ENCODE measurements around the gene ABHD3. TPM values are rescaled to one million over a fixed set of nuclear protein-coding genes. Genes with fewer than 3 reads are reported as not detected.
A peak's percentile ranks its signal among the peaks of the same experiment; 100 is the strongest.
"Not testable (repeated sequence)": the region's sequence is repeated elsewhere in the genome, so short reads cannot be mapped to it uniquely, and the experiment has no call there.

Gene ABHD3
- total RNA-seq, 2 experiments from 2014 or later = 14.3 to 14.5 TPM

- no peak overlapping the region for H3K27ac Mint-ChIP-seq
- H3K4me1 Mint-ChIP-seq (ENCODE audit: low read depth) = peaks cover 21% of the 10 kb centered on the region
- no peaks in the 10 kb centered on the region for H3K9me3 Mint-ChIP-seq
- no peaks in the 10 kb centered on the region for H3K27me3 Mint-ChIP-seq (ENCODE audit: low read depth)
- no peak for DNase-seq
- peaks cover 24% of the 10 kb centered on the region for H3K36me3 Mint-ChIP-seq (ENCODE audit: low read depth)
- intact Hi-C loops (cut with micrococcal nuclease) = no loop called here
- CTCF ChIA-PET = interaction anchor here (0.6 to 1.2 kb wide), 3 partner anchors 10 to 95 kb away, joined by 3 to 5 read pairs (median 4); no protein-coding TSS in a partner anchor
- no peak overlapping the region for H3K4me3 Mint-ChIP-seq
Measured at GRCh38 chr18:21701621-21702020, 3.0 kb downstream of the ABHD3 start.

GRCh38 chr18:21700528-21701075 lies 4.0 kb downstream of the ABHD3 start:
- peaks cover 26% of the 10 kb centered on the region for H3K36me3 Mint-ChIP-seq (ENCODE audit: low read depth)
- H3K4me1 Mint-ChIP-seq (ENCODE audit: low read depth) = peaks cover 17% of the 10 kb centered on the region
- no peaks in the 10 kb centered on the region for H3K27me3 Mint-ChIP-seq (ENCODE audit: low read depth)
- no peaks in the 10 kb centered on the region for H3K9me3 Mint-ChIP-seq
- no peak for DNase-seq
- no peak overlapping the region for H3K4me3 Mint-ChIP-seq
- CTCF ChIA-PET = no interaction called here
- H3K27ac Mint-ChIP-seq = no peak overlapping the region
- intact Hi-C loops (cut with micrococcal nuclease) = no loop called here

GRCh38 chr18:21693322-21693721 lies 11.3 kb downstream of the ABHD3 start:
- H3K27me3 Mint-ChIP-seq (ENCODE audit: low read depth) = no peaks in the 10 kb centered on the region
- peaks cover 7% of the 10 kb centered on the region for H3K4me1 Mint-ChIP-seq (ENCODE audit: low read depth)
- intact Hi-C loops (cut with micrococcal nuclease) = no loop called here
- CTCF ChIA-PET = interaction anchor here (0.6 kb wide), 1 partner anchor 83 kb away, joined by 5 read pairs; no protein-coding TSS in a partner anchor
- H3K9me3 Mint-ChIP-seq = peaks cover 7% of the 10 kb centered on the region
- no peak overlapping the region for H3K27ac Mint-ChIP-seq
- DNase-seq = no peak
- no peak overlapping the region for H3K4me3 Mint-ChIP-seq
- peaks cover 58% of the 10 kb centered on the region for H3K36me3 Mint-ChIP-seq (ENCODE audit: low read depth)

- Mint-ChIP-seq H3K4me1 (ENCODE audit: low read depth) (peaks cover 20% of the 10 kb centered on the region), H3K36me3 (ENCODE audit: low read depth) (peaks cover 44% of the 10 kb centered on the region), H3K4me3 (no peak overlapping the region), H3K9me3 (peaks cover 7% of the 10 kb centered on the region), H3K27ac (no peak overlapping the region), H3K27me3 (ENCODE audit: low read depth) (no peaks in the 10 kb centered on the region)
- no peak for DNase-seq
- intact Hi-C loops (cut with micrococcal nuclease) = loop anchor here (10.0 kb wide), 1 partner anchor 575 kb away; the partner anchor contains the start of gene ROCK1
- CTCF ChIA-PET = no interaction called here
Measured at GRCh38 chr18:21689736-21690135, 14.8 kb downstream of the ABHD3 start.

- H3K27me3 Mint-ChIP-seq (ENCODE audit: low read depth) = no peaks in the 10 kb centered on the region
- intact Hi-C loops (cut with micrococcal nuclease) = loop anchor here (10.0 kb wide), 1 partner anchor 572 kb away; the partner anchor contains the start of gene ROCK1
- peaks cover 26% of the 10 kb centered on the region for H3K4me1 Mint-ChIP-seq (ENCODE audit: low read depth)
- H3K36me3 Mint-ChIP-seq (ENCODE audit: low read depth) = peaks cover 27% of the 10 kb centered on the region
- H3K27ac Mint-ChIP-seq = no peak overlapping the region
- CTCF ChIA-PET = interaction anchor here (0.6 to 0.7 kb wide), 3 partner anchors 12 to 239 kb away, joined by 3 to 4 read pairs (median 3); no protein-coding TSS in a partner anchor
- H3K9me3 Mint-ChIP-seq = peaks cover 7% of the 10 kb centered on the region
- no peak for DNase-seq
- H3K4me3 Mint-ChIP-seq = no peak overlapping the region
Measured at GRCh38 chr18:21686282-21687105, 18.1 kb downstream of the ABHD3 start.

- Mint-ChIP-seq H3K36me3 (ENCODE audit: low read depth) (peaks cover 20% of the 10 kb centered on the region), H3K4me1 (ENCODE audit: low read depth) (peaks cover 26% of the 10 kb centered on the region)
- CTCF ChIA-PET = interaction anchor here (0.6 kb wide), 2 partner anchors 66 to 238 kb away, joined by 3 to 4 read pairs; no protein-coding TSS in a partner anchor
- not testable (repeated sequence) for DNase-seq; H3K4me3 Mint-ChIP-seq; H3K27ac Mint-ChIP-seq; H3K9me3 Mint-ChIP-seq; H3K27me3 Mint-ChIP-seq (ENCODE audit: low read depth)
- intact Hi-C loops (cut with micrococcal nuclease) = loop anchor here (10.0 kb wide), 1 partner anchor 571 kb away; the partner anchor contains the start of gene ROCK1
Measured at GRCh38 chr18:21685556-21685981, 19.0 kb downstream of the ABHD3 start.

GRCh38 chr18:21684731-21685130 lies 19.8 kb downstream of the ABHD3 start:
- DNase-seq = no peak
- peaks cover 16% of the 10 kb centered on the region for H3K36me3 Mint-ChIP-seq (ENCODE audit: low read depth)
- no peak overlapping the region for H3K27ac Mint-ChIP-seq
- no peak overlapping the region for H3K4me3 Mint-ChIP-seq
- peaks cover 27% of the 10 kb centered on the region for H3K4me1 Mint-ChIP-seq (ENCODE audit: low read depth)
- H3K9me3 Mint-ChIP-seq = peaks cover 3% of the 10 kb centered on the region
- intact Hi-C loops (cut with micrococcal nuclease) = loop anchor here (10.0 kb wide), 1 partner anchor 570 kb away; the partner anchor contains the start of gene ROCK1
- no peaks in the 10 kb centered on the region for H3K27me3 Mint-ChIP-seq (ENCODE audit: low read depth)
- CTCF ChIA-PET = no interaction called here

- peak; percentile 34 for DNase-seq
- no peak overlapping the region for H3K4me3 Mint-ChIP-seq
- H3K27ac Mint-ChIP-seq = no peak overlapping the region
- CTCF ChIA-PET = interaction anchor here (0.5 to 1.6 kb wide), 5 partner anchors 10 to 70 kb away, joined by 3 to 7 read pairs (median 4); partner anchors contain the start of gene SNRPD1
- H3K36me3 Mint-ChIP-seq (ENCODE audit: low read depth) = peaks cover 3% of the 10 kb centered on the region
- H3K4me1 Mint-ChIP-seq (ENCODE audit: low read depth) = peaks cover 22% of the 10 kb centered on the region
- no peaks in the 10 kb centered on the region for H3K9me3 Mint-ChIP-seq
- H3K27me3 Mint-ChIP-seq (ENCODE audit: low read depth) = no peaks in the 10 kb centered on the region
- intact Hi-C loops (cut with micrococcal nuclease) = loop anchor here (1.0 to 10.0 kb wide), 4 partner anchors 21 to 568 kb away; partner anchors contain the start of genes MIB1, ROCK1 and SNRPD1
Measured at GRCh38 chr18:21682371-21683051, 22.1 kb downstream of the ABHD3 start.

GRCh38 chr18:21680161-21680560 lies 24.4 kb downstream of the ABHD3 start:
- no peaks in the 10 kb centered on the region for H3K27me3 Mint-ChIP-seq (ENCODE audit: low read depth)
- CTCF ChIA-PET = interaction anchor here (0.6 kb wide), 1 partner anchor 47 kb away, joined by 3 read pairs; no protein-coding TSS in a partner anchor
- H3K36me3 Mint-ChIP-seq (ENCODE audit: low read depth) = peaks cover 3% of the 10 kb centered on the region
- intact Hi-C loops (cut with micrococcal nuclease) = loop anchor here (10.0 kb wide), 1 partner anchor 565 kb away; the partner anchor contains the start of gene ROCK1
- H3K4me3 Mint-ChIP-seq = no peak overlapping the region
- peaks cover 13% of the 10 kb centered on the region for H3K4me1 Mint-ChIP-seq (ENCODE audit: low read depth)
- DNase-seq = no peak
- no peaks in the 10 kb centered on the region for H3K9me3 Mint-ChIP-seq
- no peak overlapping the region for H3K27ac Mint-ChIP-seq

- no peak for DNase-seq
- Mint-ChIP-seq H3K9me3 (no peaks in the 10 kb centered on the region), H3K27ac (no peak overlapping the region), H3K36me3 (ENCODE audit: low read depth) (peaks cover 3% of the 10 kb centered on the region), H3K4me1 (ENCODE audit: low read depth) (peaks cover 6% of the 10 kb centered on the region), H3K27me3 (ENCODE audit: low read depth) (no peaks in the 10 kb centered on the region), H3K4me3 (no peak overlapping the region)
- intact Hi-C loops (cut with micrococcal nuclease) = no loop called here
- CTCF ChIA-PET = no interaction called here
Measured at GRCh38 chr18:21678859-21679258, 25.7 kb downstream of the ABHD3 start.

GRCh38 chr18:21675354-21675753 lies 29.2 kb downstream of the ABHD3 start:
- H3K9me3 Mint-ChIP-seq; H3K27ac Mint-ChIP-seq; H3K4me3 Mint-ChIP-seq; CTCF ChIA-PET; H3K4me1 Mint-ChIP-seq (ENCODE audit: low read depth); H3K36me3 Mint-ChIP-seq (ENCODE audit: low read depth); H3K27me3 Mint-ChIP-seq (ENCODE audit: low read depth); intact Hi-C loops (cut with micrococcal nuclease): not testable (repeated sequence)
- DNase-seq = peak; percentile 19

All from activated naive CD4-positive, alpha-beta T cell treated with anti-CD3 and anti-CD28 coated beads for 36 hours (primary cell).